SW480 (cell line): ENCODE data around the gene ACTN1.
"Not testable (repeated sequence)": the region's sequence is repeated elsewhere in the genome, so short reads cannot be mapped to it uniquely, and the experiment has no call there.

ENCODE experiments used
- DNase-seq: peaks from one replicate; pipeline ENCODE4 v3.0.0-alpha.2; 2016; ENCODE audit warnings: low spot score

Gene ACTN1

GRCh38 chr14:68979021-68979721 is at the start of gene ACTN1:
Gene ACTN1 (minus strand): TSS chr14:68979302. CDS start chr14:68979056, 246 bp downstream.
- peak; percentile 99 for DNase-seq

- DNase-seq: no peak
Measured at GRCh38 chr14:69027242-69027913, 48.3 kb upstream of the ACTN1 start.

DNA sequence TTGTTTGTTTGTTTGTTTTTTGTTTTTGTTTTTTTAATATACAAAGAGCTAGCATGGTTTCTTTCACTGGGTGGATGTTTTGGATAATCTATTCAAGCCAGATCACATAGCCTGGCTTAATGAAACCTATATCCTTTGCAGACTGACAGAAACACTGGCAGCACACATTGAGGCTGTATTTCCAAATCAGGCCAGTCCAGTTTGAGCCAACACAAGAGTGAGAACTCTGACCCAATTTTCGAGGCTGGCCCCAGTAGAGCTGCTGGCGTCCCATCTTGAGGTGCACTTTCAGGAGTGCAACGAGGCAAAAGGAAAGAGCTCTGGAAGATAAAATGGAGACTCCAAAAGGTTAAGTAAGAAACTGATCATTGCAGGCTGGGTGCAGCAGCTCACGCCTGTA is 43.9 kb upstream of the ACTN1 start:
- no peak for DNase-seq

DNA sequence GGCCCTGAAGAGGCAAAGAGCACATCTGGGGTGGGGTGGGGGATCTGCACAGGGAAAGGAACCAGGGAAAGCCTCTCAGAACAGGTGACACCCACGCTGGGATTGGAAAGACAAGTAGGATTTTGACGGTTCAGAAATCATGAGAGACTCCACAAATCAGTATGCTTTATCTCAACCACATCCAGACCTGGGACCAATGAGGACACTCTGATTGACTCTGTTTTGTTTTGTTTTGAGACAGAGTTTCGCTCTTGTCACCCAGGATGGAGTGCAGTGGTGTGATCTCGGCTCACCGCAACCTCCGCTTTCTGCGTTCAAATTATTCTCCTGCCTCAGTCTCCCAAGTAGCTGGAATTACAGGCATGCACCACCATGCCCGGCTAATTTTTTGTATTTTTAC is 43.0 kb upstream of the ACTN1 start:
- not testable (repeated sequence) for DNase-seq

GRCh38 chr14:69017706-69018105 is 38.6 kb upstream of the ACTN1 start:
- DNase-seq: no peak

- no peak for DNase-seq
Measured at GRCh38 chr14:69014829-69015259, 35.7 kb upstream of the ACTN1 start.

DNA sequence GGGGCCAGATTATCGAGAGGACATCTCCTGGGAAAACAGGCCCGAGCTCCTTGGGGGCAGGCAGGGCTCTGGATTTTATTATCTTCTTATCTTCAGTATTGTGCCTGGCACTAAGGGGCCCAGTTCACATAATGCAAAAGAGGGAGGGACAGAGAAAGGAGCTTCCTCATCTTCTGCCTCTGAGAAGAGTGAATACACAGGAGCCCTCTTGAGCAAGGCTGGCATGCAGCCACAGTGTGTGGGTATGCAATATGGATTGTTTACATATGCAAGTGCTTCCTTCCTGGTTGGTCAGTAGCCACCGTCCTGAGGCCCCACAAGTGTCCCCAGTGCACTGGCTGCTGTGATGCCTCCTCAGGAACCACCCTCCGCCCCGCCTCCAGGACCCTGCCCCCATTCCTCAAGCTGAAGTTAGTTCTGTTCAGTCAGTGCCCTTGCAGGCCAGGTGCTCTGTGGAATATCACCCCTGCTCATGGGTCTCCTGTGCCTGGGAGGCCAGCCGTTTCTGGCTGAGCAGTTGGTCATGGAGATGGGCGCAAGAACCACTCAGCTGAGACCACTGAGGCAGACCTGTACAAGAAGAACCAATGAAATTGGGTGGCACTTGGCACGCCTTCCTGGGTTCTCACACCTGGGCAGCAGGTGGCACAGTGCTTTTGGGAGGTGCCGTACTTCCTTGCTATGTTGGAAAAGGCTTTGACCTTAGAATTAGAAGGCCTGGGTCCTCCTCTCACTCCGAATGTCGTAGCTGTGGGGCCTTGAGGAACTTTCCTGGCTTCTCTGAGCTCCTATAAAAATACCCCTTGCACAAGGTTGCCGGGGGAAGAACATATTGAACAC is 35.1 kb upstream of the ACTN1 start:
- peak; percentile 71 for DNase-seq

DNA sequence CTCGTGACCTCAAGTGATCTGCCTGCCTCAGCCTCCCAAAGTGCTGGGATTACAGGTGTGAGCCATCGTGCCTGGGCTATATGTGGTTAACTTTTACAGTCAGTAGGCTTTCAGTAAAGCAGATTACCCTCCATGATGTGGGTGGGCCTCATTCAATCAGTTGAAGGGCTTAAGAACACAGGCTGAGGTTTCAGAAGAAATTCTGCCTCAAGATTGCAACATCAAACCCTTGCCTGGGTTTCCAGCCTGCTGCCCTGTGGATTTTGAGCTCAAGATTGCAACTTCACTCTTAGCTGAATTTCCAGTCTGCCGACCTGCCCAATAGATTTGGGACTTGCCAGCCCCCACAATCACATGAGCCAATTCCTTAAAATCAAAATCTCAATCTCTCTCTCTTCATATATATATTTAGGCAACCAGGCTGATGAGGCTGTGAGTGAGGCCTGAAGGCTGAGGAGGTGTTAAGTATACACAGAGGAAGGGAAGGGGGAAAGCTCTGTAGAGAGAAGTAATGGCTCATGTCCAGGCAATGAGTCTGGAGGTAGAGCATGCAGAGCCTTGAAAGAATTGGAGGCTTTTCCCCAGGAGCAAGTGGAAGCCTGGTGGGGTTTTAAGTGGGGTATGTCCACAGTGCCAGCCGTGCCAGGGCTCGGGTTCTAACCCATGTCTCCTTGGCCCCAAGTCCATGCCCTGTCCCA is 33.3 kb upstream of the ACTN1 start:
- DNase-seq: no peak

GRCh38 chr14:69010648-69011047 is 31.5 kb upstream of the ACTN1 start:
- DNase-seq: peak; percentile 52

DNA sequence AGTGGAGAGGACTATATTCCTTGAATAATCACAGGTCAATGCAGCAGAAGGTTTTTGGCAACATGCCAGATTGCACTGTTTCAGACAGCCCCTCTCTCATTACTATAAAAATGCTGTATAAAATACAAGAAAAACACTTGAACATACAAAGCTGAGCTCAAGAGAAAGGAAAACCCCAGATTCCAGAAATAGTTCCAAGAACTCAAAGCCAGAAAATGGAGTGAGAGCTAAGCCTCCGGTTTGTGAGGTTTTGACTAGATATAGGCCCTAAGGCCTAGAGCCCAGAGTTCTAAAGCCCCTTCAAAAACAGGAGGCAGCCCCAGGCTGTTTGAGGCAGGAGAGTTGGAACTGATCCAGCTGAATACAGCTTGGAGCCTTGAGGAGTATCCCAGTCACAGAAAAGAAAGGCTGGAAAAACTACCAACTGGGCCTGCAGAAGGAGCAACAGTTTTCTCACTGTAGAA is 29.4 kb upstream of the ACTN1 start:
- DNase-seq: no peak

DNA sequence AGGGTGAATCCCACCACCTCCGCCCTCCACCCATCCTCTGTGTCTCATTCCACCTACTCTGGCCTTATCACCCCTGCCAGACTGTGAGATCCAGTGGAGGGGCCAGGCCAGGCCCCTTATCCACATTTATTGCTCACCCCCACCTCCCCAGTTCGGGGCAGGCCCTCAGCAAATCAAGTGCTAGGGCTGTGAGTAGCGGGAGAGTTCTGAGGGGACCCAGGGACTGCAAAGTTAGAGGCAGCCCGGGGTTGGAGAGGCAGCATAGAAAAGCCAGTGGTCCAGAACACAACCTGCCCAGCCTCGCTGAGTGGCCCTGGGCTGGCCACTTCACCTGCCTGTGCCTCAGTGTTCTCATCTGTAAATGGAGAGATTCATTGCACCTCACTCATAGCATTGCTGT is 27.2 kb upstream of the ACTN1 start:
- no peak for DNase-seq

DNA sequence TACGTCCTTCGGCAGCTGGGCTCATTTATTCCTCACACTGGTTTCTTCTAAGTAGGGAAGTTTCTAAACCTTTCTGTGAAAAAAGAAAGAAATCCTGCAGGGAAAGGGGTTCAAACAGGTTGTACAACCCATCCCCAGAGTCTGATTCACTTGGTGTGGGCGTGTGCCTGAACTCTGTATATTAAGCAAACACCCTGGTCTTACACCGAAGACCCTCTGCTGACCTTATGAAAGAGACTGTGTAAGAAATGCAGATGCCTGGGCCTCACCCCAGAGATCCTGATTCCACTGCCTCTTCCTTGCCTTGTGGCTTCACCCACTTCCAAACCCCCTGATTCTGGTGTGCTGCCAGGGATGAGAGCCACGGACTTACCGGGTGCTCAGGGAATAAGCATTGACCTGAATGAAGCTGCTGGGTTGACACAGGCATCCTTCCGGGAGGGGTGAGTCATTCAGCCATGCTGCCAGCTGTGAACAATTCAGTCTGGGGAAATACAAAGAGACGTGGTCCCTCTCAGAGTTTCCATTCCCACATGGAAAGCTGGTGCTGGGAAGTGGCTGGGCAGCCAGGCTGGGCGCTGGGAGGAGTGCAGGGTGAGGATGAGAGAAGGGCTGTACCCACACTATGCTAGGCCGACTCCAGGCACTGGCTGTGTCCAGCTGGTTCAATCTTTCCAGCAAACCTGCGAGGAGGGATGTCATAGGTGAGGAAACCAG is 26.5 kb upstream of the ACTN1 start:
- peak; percentile 91 for DNase-seq

- DNase-seq: no peak
Measured at GRCh38 chr14:69004731-69005431, 25.8 kb upstream of the ACTN1 start.

- no peak for DNase-seq
Measured at GRCh38 chr14:69003626-69004025, 24.5 kb upstream of the ACTN1 start.

DNA sequence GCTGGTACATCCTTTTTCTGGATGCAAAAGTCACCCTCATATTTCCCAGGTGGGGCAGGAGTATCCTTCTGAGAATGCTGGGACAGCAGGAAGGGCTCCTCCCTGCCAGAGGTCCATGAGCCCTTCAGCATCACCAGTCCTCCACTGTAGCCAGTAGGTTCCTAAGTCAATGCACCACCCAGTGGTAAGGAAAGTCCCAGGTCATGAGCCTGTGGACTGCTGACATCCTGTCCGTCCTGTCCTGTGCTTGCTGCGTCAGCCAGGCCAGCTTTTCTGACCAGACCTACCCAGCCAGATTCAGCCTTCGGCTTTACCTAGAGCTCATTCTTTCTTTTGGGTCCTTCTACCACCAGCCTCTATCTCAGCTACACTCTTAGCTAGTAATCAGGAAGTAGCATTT is 23.0 kb upstream of the ACTN1 start:
- DNase-seq: peak; percentile 58

GRCh38 chr14:69001375-69001774 is 22.3 kb upstream of the ACTN1 start:
- DNase-seq: no peak

- no peak for DNase-seq
Measured at GRCh38 chr14:68998062-68998461, 19.0 kb upstream of the ACTN1 start.

DNA sequence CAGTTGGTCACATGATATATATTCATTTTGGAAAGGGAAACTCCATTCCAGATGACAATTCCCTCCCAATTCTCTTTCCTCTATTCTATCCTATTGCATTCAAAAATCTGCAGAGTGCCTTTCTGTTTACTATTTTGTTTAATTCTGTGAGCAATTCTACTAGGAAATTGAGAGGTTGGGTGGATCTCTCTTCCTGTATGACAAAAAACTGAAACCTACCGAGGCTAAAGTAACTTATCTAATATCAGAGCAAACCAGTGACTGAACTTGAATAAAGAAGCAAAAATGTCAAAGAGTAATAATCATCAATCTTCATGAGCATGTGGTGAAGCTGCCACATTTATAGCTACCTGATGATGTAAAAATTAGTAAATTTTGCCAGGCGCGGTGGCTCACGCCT is 16.6 kb upstream of the ACTN1 start:
- no peak for DNase-seq

GRCh38 chr14:68994056-68994455 is 15.0 kb upstream of the ACTN1 start:
- no peak for DNase-seq

GRCh38 chr14:68987653-68988036 is 8.5 kb upstream of the ACTN1 start:
- DNase-seq: peak; percentile 58
